Mucosa of stomach (tissue), 1 donor: Measurements from ENCODE around the gene PPP1R9B.
A peak's percentile ranks its signal among the peaks of the same experiment; 100 is the strongest.

Source experiments
- H3K27me3 ChIP-seq: one replicate; pipeline ENCODE4 v1.7.0; 2013; ENCODE audit warnings: mild to moderate bottlenecking, low read length; ENCODE audit not compliant: control insufficient read depth, insufficient read depth
- H3K36me3 ChIP-seq: one replicate; pipeline ENCODE4 v1.7.0; 2013; ENCODE audit warnings: low read length; ENCODE audit not compliant: control insufficient read depth, insufficient read depth
- H3K4me1 ChIP-seq: one replicate; pipeline ENCODE4 v1.7.0; 2013; ENCODE audit warnings: mild to moderate bottlenecking, low read length; ENCODE audit not compliant: control insufficient read depth, insufficient read depth
- H3K4me3 ChIP-seq: one replicate; pipeline ENCODE4 v1.7.0; 2013; ENCODE audit warnings: low read length
- H3K9ac ChIP-seq: one replicate; pipeline ENCODE4 v1.7.0; 2013; ENCODE audit warnings: mild to moderate bottlenecking, low read length, moderate library complexity
- H3K9me3 ChIP-seq: one replicate; pipeline ENCODE4 v1.7.0; 2013; ENCODE audit warnings: mild to moderate bottlenecking, low read length, moderate library complexity; ENCODE audit not compliant: control insufficient read depth
- donor health status: Pancreatic carcinoma.

Gene PPP1R9B

GRCh38 chr17:50167371-50167770 is 16.9 kb upstream of the PPP1R9B start:
- Histone ChIP-seq H3K9me3 (no peaks in the 10 kb centered on the region), H3K9ac (no peak overlapping the region), H3K36me3 (no peaks in the 10 kb centered on the region), H3K4me3 (no peak overlapping the region), H3K4me1 (no peaks in the 10 kb centered on the region), H3K27me3 (peaks cover 5% of the 10 kb centered on the region)

- Histone ChIP-seq H3K27me3 (peaks cover 5% of the 10 kb centered on the region), H3K9me3 (no peaks in the 10 kb centered on the region), H3K36me3 (no peaks in the 10 kb centered on the region), H3K9ac (peak overlapping the region; percentile 39), H3K4me1 (peaks cover 6% of the 10 kb centered on the region), H3K4me3 (no peak overlapping the region)
Measured at GRCh38 chr17:50166518-50167181, 16.2 kb upstream of the PPP1R9B start.

DNA sequence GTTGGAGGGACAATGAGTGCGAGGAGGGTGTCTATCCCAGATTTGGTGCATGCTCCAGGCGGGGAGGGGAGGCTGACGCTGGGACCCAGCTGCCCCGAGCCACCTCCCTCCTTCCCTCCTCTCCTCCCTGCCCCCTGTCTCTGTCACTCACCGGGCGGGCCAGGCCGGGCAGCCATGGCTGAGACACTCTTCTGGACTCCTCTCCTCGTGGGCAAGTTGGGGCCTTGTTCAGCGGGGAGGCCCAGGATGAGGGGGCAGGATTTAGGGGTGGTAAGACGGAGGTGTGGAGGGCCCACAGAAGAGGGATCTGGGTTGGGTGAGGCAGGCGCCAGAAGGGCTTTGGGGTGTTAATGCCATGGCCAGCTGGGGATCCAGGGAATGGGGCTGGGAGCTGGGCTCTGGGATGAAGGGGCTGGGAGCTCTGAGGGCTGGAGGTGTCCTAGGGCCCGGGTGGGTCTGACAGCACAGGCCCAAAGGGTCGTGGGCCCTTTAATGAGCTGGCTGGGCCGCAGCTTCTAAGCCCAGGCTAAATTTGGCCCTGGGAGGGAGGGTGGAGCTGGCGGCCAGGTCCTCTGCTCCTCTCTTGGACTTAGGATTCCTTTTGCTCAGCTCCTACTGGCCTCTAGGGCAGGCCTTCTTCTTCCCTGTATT is 15.5 kb upstream of the PPP1R9B start, which contains the start of gene SGCA:
SGCA (plus strand) TSS at position 139 of the 651 bp plus-strand sequence; CDS start at position 175, 36 bp downstream.
- Histone ChIP-seq H3K4me3 (no peak within 1 kb of the TSS), H3K4me1 (peaks cover 11% of the 10 kb centered on the region), H3K27me3 (peaks cover 5% of the 10 kb centered on the region), H3K9ac (peak within 1 kb of the TSS; percentile 39), H3K36me3 (no peaks in the 10 kb centered on the region), H3K9me3 (no peaks in the 10 kb centered on the region)

DNA sequence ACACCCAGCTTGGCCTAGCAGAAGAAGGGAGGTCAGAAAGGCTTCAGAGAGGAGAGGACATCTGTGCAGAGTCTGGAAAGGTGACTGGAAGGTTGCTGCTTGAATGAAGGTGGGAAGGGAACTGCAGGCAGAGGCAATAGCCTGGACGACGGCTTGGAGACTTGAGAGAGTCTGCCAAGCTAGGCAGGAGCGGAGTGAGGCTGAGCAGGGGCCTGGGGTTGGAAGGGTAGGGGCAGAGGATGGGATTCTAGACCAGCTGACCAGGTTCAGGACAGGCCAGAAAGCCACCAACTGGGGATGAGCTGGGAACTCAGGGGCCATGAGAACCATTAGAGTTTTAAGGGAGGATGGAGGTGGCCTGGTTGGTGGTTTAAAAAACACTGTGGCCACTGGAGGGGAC is 15.0 kb upstream of the PPP1R9B start:
- no peaks in the 10 kb centered on the region for H3K36me3 ChIP-seq
- no peaks in the 10 kb centered on the region for H3K9me3 ChIP-seq
- peaks cover 15% of the 10 kb centered on the region for H3K4me1 ChIP-seq
- H3K4me3 ChIP-seq: no peak overlapping the region
- H3K27me3 ChIP-seq: peaks cover 5% of the 10 kb centered on the region
- no peak overlapping the region for H3K9ac ChIP-seq

DNA sequence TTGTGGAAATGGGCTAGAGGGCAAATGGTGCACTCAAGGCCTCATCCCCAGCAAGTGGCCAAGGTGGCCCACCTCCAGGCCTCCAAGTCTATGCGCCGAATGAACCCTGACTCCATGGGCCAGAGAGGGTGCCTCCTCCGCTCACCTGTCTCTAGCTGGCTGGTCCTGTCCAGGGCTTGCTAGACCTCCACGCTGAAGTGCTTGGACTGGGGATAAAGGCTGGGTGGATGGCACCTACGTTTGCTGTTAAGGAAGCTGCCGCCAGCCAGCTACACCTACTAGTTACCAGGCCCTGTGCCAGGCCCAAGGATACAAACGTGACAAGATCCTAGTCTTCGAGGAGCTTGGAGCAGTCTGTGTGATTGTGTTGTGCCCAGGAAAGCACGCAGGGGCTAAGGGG is 14.6 kb upstream of the PPP1R9B start:
- Histone ChIP-seq H3K4me1 (peaks cover 15% of the 10 kb centered on the region), H3K9ac (no peak overlapping the region), H3K27me3 (peaks cover 5% of the 10 kb centered on the region), H3K4me3 (no peak overlapping the region), H3K36me3 (no peaks in the 10 kb centered on the region), H3K9me3 (no peaks in the 10 kb centered on the region)

GRCh38 chr17:50164697-50164988 is 14.2 kb upstream of the PPP1R9B start:
- no peaks in the 10 kb centered on the region for H3K9me3 ChIP-seq
- H3K4me3 ChIP-seq: no peak overlapping the region
- H3K27me3 ChIP-seq: peaks cover 5% of the 10 kb centered on the region
- H3K9ac ChIP-seq: no peak overlapping the region
- no peaks in the 10 kb centered on the region for H3K36me3 ChIP-seq
- peaks cover 15% of the 10 kb centered on the region for H3K4me1 ChIP-seq

GRCh38 chr17:50163843-50164696 is 13.6 kb upstream of the PPP1R9B start:
- peaks cover 15% of the 10 kb centered on the region for H3K4me1 ChIP-seq
- no peak overlapping the region for H3K9ac ChIP-seq
- H3K27me3 ChIP-seq: peaks cover 5% of the 10 kb centered on the region
- no peaks in the 10 kb centered on the region for H3K9me3 ChIP-seq
- no peaks in the 10 kb centered on the region for H3K36me3 ChIP-seq
- H3K4me3 ChIP-seq: no peak overlapping the region

- no peaks in the 10 kb centered on the region for H3K36me3 ChIP-seq
- no peaks in the 10 kb centered on the region for H3K9me3 ChIP-seq
- H3K4me3 ChIP-seq: no peak overlapping the region
- H3K27me3 ChIP-seq: peaks cover 5% of the 10 kb centered on the region
- H3K9ac ChIP-seq: no peak overlapping the region
- peaks cover 15% of the 10 kb centered on the region for H3K4me1 ChIP-seq
Measured at GRCh38 chr17:50162466-50163254, 12.2 kb upstream of the PPP1R9B start.

- peaks cover 15% of the 10 kb centered on the region for H3K4me1 ChIP-seq
- peak overlapping the region; percentile 39 for H3K9ac ChIP-seq
- H3K4me3 ChIP-seq: peak overlapping the region; percentile 84
- H3K9me3 ChIP-seq: no peaks in the 10 kb centered on the region
- no peaks in the 10 kb centered on the region for H3K36me3 ChIP-seq
- peaks cover 5% of the 10 kb centered on the region for H3K27me3 ChIP-seq
Measured at GRCh38 chr17:50161911-50162288, 11.4 kb upstream of the PPP1R9B start.

DNA sequence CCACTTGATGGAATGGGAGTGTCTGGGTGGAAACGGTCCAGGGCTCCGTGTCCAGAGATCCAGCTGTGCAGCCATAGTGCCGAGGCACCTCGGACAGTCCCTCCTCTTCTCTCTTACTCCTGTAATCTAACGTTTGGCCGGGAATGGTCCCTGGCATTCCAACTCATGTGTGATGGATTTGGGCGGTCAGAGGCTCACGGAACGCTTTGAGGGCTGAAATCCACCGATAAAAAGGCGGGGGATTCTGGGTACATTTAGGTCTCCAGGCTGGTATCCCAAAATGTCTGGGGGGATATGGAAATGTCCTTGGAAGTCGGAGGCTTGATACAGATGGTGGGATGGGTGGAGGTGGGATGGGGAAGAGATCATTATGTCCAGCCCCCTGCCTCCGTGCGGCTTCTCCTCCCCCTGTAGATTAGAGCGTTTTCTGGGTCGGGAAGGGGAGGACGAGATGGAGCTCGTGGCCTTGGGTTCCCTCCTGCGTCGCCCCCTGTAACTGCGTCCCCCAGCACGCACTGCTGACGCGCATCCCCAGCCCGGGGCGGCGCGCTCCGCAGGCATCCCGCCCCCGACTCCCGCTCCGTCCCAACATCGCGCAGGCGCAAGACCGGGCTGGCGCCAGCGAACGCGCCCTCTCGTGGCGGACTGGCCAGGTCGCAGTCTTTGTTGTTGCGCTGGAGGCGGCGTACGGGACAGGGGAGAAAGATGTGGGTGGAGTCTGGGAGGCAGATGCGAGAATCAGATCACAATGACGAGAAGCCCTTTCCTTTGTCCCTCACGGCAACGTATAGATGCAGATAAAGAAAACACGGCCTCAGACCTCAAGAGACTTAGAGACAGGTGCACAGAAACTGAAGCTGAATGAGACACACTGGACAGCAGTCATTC is 10.8 kb upstream of the PPP1R9B start:
- Histone ChIP-seq H3K9me3 (no peaks in the 10 kb centered on the region), H3K4me1 (peaks cover 15% of the 10 kb centered on the region), H3K9ac (peak overlapping the region; percentile 72), H3K36me3 (no peaks in the 10 kb centered on the region), H3K27me3 (peaks cover 5% of the 10 kb centered on the region), H3K4me3 (peak overlapping the region; percentile 84)

DNA sequence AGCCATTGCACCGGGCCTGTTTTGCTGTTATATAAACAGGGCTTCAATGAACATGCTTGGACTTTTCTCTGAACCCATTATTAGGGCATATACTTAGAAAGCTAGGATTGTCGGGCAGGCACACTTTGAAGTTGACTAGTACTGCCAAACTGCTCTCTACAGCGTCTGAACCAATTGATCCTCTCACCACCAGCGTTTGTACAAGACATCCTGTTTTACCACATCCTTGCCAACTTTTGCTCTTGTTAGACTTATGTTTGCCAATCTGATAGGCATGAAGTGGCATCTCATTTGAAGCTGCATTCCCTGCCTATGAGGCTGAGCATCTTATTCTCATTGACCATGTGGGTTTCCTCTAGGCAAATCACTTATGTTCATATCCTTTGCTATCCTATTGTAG is 7.4 kb upstream of the PPP1R9B start:
- H3K9me3 ChIP-seq: no peaks in the 10 kb centered on the region
- H3K4me1 ChIP-seq: peaks cover 23% of the 10 kb centered on the region
- H3K27me3 ChIP-seq: no peaks in the 10 kb centered on the region
- H3K4me3 ChIP-seq: no peak overlapping the region
- no peaks in the 10 kb centered on the region for H3K36me3 ChIP-seq
- no peak overlapping the region for H3K9ac ChIP-seq
